ENCODE data around the gene SLC17A2. TPM values are rescaled to one million over a fixed set of nuclear protein-coding genes. Genes with fewer than 3 reads are reported as not detected.
A peak's percentile ranks its signal among the peaks of the same experiment; 100 is the strongest.

Gene SLC17A2
- total and polyA plus RNA-seq, 2 donors from 2014 or later = 0.54 to 0.76 TPM

DNA sequence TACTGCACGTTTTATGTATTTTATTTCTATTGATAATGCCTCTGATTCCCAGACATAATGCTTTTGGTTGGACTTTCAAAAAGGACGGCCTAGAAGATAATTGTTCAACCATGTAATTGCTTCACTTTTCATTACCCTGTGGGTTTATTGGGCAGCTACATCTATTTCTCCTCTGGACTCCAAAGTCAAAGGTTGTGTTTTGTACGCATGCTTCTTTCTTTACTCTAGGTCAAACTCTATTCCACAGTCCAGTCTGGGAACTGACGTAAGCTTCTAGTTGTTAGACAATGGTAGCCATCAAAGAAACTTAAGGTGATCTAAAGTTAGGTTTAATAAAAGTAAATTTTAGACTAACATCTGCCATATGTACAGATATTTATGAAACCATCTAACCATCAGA lies 49.9 kb downstream of the SLC17A2 start:
- Histone ChIP-seq H3K4me1 (ENCODE audit: control insufficient read depth in 2 of 3, insufficient read depth in 2 of 3, low read depth in 1 of 3, low read length in 3 of 3) (peaks cover 0 to 24% (median 0%) of the 10 kb centered on the region in 3 donors), H3K27me3 (ENCODE audit: control insufficient read depth, insufficient read depth, low read length) (no peaks in the 10 kb centered on the region), H3K36me3 (ENCODE audit: control insufficient read depth in 2 of 3, insufficient read depth in 3 of 3, low read length in 3 of 3) (no peaks in the 10 kb centered on the region), H3K4me3 (ENCODE audit: low read length in 3 of 3) (no peak overlapping the region), H3K9ac (ENCODE audit: low read length in 3 of 3) (no peak overlapping the region), H3K9me3 (ENCODE audit: control insufficient read depth in 2 of 3, insufficient read depth in 1 of 3, low read length in 3 of 3) (no peaks in the 10 kb centered on the region), H3K27ac (ENCODE audit: low read depth in 2 of 2, low read length in 2 of 2) (peak overlapping the region; percentile 48 to 52)
- peak in 1 of 5 donors; percentile 8 for DNase-seq
- FAIRE-seq = no peak
- intact Hi-C loops (cut with DNase I) = no loop called here
- TF ChIP-seq, protein P1, sequence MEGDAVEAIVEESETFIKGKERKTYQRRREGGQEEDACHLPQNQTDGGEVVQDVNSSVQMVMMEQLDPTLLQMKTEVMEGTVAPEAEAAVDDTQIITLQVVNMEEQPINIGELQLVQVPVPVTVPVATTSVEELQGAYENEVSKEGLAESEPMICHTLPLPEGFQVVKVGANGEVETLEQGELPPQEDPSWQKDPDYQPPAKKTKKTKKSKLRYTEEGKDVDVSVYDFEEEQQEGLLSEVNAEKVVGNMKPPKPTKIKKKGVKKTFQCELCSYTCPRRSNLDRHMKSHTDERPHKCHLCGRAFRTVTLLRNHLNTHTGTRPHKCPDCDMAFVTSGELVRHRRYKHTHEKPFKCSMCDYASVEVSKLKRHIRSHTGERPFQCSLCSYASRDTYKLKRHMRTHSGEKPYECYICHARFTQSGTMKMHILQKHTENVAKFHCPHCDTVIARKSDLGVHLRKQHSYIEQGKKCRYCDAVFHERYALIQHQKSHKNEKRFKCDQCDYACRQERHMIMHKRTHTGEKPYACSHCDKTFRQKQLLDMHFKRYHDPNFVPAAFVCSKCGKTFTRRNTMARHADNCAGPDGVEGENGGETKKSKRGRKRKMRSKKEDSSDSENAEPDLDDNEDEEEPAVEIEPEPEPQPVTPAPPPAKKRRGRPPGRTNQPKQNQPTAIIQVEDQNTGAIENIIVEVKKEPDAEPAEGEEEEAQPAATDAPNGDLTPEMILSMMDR (IDR thresholded peaks at IDR 0.05; ENCODE audit: borderline replicate concordance, extremely low read depth, insufficient read depth) = no peak

DNA sequence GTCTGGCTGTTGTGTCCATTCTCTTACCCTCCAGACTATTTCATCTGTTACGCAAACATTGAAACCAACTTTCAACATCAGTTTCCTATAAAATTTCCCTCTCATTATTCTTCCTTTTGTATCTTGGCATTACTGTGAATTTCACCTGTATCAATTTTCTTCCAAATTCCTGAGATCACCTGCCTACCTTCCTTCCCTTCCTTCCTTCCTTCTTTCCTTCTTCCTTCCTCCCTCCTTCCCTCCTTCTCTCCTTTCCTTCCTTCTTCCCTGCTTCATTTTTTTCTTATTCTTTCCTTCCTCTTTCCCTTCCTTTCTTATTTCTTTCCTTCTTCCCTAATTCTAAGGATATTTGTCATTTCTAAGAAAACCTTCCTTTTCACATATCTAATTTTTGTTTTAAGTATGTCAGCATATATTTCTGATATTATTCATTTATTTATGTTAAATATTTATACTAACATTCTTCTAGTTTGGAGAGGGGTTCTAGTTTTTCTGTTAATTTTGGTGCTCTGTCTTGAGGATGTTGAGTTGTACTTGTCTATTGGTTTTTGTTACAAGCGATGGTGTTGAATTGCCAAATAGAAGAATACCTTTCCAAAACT lies 51.7 kb downstream of the SLC17A2 start:
- Histone ChIP-seq H3K36me3 (ENCODE audit: control insufficient read depth in 2 of 3, insufficient read depth in 3 of 3, low read length in 3 of 3) (no peaks in the 10 kb centered on the region), H3K9me3 (ENCODE audit: control insufficient read depth in 2 of 3, insufficient read depth in 1 of 3, low read length in 3 of 3) (no peaks in the 10 kb centered on the region), H3K27ac (ENCODE audit: low read depth in 2 of 2, low read length in 2 of 2) (no peak overlapping the region), H3K27me3 (ENCODE audit: control insufficient read depth, insufficient read depth, low read length) (no peaks in the 10 kb centered on the region), H3K9ac (ENCODE audit: low read length in 3 of 3) (no peak overlapping the region), H3K4me1 (ENCODE audit: control insufficient read depth in 2 of 3, insufficient read depth in 2 of 3, low read depth in 1 of 3, low read length in 3 of 3) (peaks cover 0 to 16% (median 0%) of the 10 kb centered on the region in 3 donors), H3K4me3 (ENCODE audit: low read length in 3 of 3) (no peak overlapping the region)
- DNase-seq (no peak), FAIRE-seq (no peak)
- TF ChIP-seq, protein P1 (IDR thresholded peaks at IDR 0.05; ENCODE audit: borderline replicate concordance, extremely low read depth, insufficient read depth) = no peak
- intact Hi-C loops (cut with DNase I) = no loop called here

DNA sequence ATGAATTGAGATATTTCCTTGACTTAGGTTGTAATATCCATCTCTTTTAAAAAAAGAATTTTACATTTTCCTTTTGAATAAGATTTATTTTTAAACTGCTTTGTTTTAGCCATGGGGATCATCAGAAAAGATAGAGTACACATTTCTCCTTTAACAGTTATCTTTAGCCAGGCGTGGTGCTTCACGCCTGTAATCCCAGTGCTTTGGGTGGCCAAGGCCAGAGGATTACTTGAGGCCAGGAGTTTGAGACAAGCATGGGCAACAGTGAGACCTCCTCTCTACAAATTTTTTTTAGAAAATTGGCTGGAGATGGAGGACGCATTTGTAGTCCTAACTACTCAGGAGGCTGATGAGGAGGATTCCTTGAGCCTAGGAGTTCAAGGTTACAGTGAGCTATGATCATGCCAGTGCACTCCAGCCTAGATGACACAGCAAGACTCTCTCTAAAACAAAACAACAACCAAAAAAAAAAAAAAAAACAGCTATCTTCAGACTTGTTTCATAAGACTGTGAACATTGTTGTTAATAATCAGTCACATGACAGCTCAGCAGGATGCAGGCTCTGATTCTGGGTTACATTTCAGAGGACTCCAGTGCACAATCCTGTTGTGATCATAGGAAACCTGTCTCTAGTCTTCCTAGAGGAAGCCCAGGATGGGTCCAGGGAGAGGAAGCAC lies 54.4 kb downstream of the SLC17A2 start:
- TF ChIP-seq, protein P1 (IDR thresholded peaks at IDR 0.05; ENCODE audit: borderline replicate concordance, extremely low read depth, insufficient read depth) = no peak
- no peaks in the 10 kb centered on the region for H3K27me3 ChIP-seq (ENCODE audit: control insufficient read depth, insufficient read depth, low read length)
- no peak overlapping the region for H3K4me3 ChIP-seq (ENCODE audit: low read length in 3 of 3)
- DNase-seq (no peak), FAIRE-seq (no peak)
- no peak overlapping the region for H3K9ac ChIP-seq (ENCODE audit: low read length in 3 of 3)
- intact Hi-C loops (cut with DNase I) = no loop called here
- no peaks in the 10 kb centered on the region for H3K36me3 ChIP-seq (ENCODE audit: control insufficient read depth in 2 of 3, insufficient read depth in 3 of 3, low read length in 3 of 3)
- H3K9me3 ChIP-seq (ENCODE audit: control insufficient read depth in 2 of 3, insufficient read depth in 1 of 3, low read length in 3 of 3) = no peaks in the 10 kb centered on the region
- peaks cover 0 to 16% (median 0%) of the 10 kb centered on the region in 3 donors for H3K4me1 ChIP-seq (ENCODE audit: control insufficient read depth in 2 of 3, insufficient read depth in 2 of 3, low read depth in 1 of 3, low read length in 3 of 3)
- peak overlapping the region; percentile 71 to 83 for H3K27ac ChIP-seq (ENCODE audit: low read depth in 2 of 2, low read length in 2 of 2)
